A673 (cell line): ENCODE measurements around the gene MYO5A.

Source experiments
- CTCF ChIP-seq: fragments of 300-800, 200-600 bp; sonication (generic); conservative IDR thresholded peaks from 2 replicates; pipeline ENCODE4 v1.5.1; 2017; ENCODE audit warnings: low read depth, mild to moderate bottlenecking, antibody characterized with exemption, low read length, moderate library complexity, mixed read lengths
- EZH2 ChIP-seq: fragments of 200-600 bp; sonication (generic); IDR thresholded peaks from 2 replicates; pipeline ENCODE4 v1.6.1; 2017; ENCODE audit warnings: borderline replicate concordance, low read depth, mild to moderate bottlenecking, mixed read lengths, antibody characterized with exemption, low read length; ENCODE audit not compliant: poor library complexity, severe bottlenecking

- TF ChIP-seq CTCF = no peak
- TF ChIP-seq EZH2 = no peak
Measured at GRCh38 chr15:52419494-52419893, 109.2 kb downstream of the MYO5A start.
